ENCODE measurements around the gene CARD14.

CARD14 gene

DNA sequence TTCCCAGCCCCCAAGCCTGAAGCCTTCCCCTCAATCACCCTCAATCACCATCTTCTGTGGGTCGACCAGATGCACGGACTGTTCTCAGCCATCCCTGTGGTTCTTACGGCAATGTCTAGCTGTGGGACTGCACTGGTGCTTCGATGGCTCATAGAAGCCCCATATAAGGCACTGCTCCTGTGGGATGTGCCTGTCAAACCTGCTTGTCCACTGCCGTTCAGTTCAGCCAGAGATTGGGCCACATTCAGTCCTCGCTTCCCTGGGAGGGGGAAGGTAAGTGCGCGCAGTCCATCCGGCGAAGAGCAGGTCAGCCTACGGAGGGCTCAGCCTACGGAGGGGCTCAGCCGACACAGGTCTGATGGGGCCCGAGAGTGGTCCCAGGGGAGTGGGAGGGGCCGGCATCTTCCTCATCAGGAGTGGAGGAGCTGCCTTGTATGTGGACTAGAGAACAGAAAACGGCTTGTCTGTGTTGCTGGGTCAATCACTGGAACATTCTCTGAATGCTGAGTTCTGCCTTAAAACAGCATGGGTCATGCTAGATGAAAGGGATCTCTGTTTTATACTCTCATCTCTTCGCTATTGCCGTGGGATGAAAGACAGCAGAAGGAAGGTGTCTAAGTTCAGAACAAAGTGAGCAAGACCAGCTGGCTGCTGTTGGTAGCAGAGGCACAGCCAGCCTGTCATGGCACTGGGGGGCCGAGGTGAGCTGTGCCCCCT lies at the start of gene CARD14:
CARD14 (plus strand) TSS at position 247 of the 717 bp plus-strand sequence. CDS start 11,409 bp downstream, outside the sequence.
- no peak for DNase-seq (ENCODE audit: low read depth, low spot score)

- no peak for DNase-seq (ENCODE audit: low read depth, low spot score)
Measured at GRCh38 chr17:80122026-80122575, 47.7 kb upstream of the CARD14 start.

DNA sequence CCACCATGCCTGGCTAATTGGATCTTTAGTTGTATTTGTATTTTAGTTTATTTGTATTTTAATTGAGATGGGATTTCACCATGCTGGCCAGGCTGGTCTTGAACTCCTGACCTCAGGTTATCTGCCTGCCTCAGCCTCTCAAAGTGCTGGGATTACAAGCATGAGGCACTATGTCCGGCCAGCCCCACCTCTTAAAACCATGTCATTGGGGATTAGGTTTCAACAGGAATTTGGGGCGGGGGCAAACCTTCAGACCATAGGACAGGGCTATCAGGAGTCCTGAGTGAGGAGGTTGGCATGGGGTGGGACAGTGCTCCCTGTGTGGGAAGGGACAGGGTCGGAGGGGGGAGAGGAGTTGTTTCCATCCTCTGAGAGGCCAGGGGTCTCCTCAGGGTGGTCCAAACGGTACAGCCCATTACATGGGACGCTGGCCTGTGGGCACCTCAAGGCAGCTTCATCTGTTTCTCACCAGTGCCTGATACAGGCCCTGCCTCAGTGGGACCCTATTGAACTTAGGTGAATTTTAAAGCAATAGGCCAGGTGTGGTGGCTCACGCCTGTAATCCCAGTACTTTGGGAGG lies 46.8 kb upstream of the CARD14 start:
- DNase-seq (ENCODE audit: low read depth, low spot score) = no peak

- no peak for DNase-seq (ENCODE audit: low read depth, low spot score)
Measured at GRCh38 chr17:80123791-80124190, 46.0 kb upstream of the CARD14 start.

DNA sequence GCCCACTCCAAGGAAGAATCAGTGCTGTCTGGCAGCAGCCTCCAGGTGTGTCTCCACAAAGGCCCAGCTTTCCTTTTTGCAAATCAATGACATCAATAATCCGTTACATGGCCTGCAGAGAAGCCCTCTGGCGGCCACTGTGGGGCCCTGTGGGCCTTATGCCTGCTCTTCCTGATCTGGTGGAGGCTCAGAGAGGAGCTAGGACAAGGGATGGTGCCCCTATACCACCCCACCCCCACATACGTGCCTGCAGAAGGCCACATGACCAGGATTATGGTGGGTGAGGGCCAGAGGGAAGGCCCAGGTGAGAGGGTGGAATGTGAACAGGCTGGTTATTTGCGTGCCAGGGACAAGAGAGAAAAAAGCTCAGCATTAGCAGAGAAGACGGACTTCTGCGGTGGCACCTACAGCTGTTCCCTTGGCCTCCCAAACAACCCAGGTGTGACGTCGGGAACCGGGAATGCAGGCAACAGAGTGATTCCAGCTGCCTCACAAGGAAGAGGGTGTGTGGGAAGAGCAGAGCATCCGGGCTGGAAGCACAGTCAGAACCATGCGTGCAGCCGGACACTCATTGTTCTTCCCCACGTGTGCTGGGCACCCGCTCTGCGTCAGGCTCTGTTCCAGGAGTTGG lies 45.4 kb upstream of the CARD14 start:
- no peak for DNase-seq (ENCODE audit: low read depth, low spot score)

DNA sequence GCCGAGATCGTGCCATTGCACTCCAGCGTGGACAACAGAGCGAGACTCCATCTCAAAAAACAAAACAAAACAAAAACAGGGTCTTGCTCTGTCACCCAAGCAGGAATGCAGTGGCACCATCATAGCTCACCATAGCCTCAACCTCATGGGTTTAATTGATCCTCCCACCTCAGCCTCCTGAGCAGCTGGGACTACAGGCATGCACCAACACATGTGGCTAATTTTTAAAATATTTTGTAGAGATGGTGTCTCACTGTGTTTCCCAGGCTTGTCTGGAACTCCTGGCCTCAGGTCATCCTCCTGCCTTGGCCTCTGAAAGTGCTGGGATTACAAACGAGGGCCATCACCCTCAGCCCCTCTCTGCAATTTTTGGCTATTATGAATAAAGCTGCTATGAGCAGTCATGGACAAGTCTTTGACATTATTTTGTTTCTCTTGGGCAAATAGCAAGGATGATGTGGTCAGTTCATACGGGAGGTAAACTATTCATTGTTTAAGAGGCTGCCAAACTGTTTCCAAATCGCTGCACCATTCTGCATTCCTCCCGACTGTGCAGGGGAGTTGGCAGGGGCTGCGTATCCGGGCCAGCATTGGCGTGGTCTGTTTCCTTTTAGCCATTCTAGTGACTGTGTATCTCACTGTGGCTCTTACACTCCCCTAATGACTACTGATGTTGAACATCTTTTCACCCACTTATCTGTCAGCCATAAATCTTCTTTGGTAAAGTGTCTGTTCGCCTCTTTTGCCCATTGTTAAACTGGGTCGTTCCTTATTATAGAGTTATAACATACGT lies 44.0 kb upstream of the CARD14 start:
- no peak for DNase-seq (ENCODE audit: low read depth, low spot score)

DNA sequence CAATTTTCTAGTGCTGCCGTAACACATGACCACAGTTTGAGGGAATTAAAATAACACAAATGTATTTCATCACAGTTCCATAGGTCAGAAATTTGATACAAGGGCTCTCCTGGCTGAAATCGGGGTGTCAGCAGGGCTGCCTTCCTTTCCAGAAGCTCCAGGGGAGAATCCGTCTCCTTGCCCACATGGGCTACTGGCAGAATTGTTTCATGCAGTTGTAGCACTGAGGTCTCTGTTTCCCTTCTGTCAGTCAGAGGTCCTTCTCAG lies 43.4 kb upstream of the CARD14 start:
- DNase-seq (ENCODE audit: low read depth, low spot score) = no peak

DNA sequence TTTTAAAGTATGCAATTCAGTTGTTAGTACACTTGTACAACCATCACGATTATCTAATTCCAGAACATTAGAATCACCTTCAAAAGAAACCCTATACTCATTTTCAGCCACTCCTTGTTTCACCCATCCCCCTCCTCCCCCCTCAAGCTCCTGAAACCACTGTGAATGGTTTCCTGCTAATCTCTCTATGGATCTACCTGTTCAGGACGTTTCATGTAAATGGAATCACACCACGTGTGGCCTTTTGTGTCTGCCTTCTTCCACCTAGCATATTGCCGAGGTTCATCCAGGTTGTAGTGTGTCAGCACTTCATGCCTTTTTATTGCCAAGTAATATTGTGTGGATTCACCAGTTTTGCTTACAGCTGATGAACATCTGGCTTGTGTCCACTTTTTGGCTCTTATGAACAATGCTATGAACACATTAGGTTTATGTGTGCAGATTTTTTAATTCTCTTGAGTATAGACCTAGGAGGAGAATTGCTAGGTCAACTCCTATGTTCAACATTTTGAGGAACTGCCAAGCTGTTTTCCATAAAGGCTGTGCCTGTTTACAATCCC lies 40.7 kb upstream of the CARD14 start:
- no peak for DNase-seq (ENCODE audit: low read depth, low spot score)

GRCh38 chr17:80130992-80131391 lies 38.8 kb upstream of the CARD14 start:
- DNase-seq (ENCODE audit: low read depth, low spot score) = no peak

DNA sequence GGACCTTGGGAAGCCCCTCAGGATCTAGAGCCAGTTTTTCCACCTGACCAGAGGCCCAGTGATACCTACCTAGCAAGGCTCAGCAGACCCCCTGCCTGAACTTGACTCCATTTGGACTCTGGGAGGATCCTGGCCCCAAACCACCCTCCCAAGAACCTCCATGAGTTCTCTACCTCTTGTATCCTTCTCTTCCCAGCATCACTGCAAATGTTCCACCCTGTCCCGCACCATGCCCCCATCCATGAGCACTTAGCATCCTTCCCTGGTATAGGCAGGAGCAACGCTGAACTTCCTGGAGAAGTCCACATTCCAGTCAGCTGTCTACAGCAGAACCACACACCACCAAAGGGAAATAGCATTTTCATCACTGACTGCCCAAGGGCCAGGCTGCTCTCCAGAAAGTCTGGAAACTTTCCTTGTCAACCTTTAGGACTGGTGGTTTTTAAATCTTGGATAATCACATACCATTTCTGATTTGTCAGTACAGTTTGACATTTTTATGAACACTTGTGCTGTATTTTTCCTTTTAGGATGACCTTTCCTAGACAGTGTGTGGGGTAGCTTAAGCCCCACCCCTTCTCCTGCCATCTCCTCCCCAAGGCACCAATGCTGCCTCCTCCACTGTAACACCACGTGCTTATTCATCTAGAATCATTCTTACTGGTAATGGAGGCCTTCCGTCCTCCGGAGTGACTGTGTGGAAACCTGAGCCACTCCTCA lies 36.8 kb upstream of the CARD14 start:
- DNase-seq (ENCODE audit: low read depth, low spot score) = no peak

- DNase-seq (ENCODE audit: low read depth, low spot score) = no peak
Measured at GRCh38 chr17:80133626-80133970, 36.2 kb upstream of the CARD14 start.

DNA sequence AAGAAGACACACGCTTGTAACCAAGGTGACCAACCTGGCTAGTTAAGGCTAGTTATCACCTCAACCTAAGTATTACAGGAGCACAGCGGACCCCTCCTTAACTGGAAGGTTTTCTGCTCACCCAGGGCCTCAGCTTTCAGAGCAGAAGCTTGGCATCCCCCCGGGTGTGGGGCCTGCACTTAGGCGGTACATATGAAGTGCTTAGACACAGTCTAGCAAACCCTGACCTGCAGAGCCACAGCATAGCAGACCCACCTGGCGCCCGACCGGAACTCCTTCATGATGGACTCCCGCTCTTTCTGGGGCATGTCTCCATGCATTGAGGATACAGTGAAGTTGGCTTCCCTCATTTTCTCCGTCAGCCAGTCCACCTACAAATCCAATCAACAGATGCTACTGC lies 32.7 kb upstream of the CARD14 start:
- DNase-seq (ENCODE audit: low read depth, low spot score) = no peak

GRCh38 chr17:80138856-80139426 lies 30.9 kb upstream of the CARD14 start:
- DNase-seq (ENCODE audit: low read depth, low spot score) = no peak

DNA sequence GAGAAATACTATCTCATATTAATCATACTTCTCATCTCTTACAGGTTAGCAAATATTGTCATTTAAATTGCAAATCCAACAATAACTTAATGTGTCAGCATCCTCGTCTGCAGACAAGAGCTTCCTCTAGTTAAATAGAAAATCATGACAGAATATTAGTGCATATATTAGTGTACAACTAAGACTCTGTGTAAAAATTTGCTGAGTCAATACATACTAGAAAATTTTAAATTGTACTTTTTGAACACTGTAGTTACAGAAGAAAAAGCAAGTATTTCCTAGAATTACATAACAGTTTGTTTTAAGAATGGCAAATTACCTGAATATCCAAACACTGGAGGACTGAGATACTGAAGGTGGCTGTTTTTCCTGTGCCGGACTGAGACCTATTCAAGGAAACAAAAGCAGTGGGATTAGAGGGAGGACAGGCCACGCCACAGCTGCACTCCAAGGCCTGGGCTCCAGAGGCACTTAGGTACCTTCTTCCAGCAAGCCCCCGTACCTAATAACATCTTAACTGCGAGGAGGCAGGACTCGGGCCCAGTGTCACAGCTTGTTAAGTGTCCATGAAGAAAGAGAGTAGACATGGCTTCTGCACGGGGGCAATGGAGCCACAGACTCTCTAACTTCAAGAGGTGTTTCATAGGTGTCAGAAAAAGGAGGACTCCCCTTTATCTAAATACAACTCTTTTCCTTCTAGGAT lies 28.2 kb upstream of the CARD14 start:
- no peak for DNase-seq (ENCODE audit: low read depth, low spot score)

- DNase-seq (ENCODE audit: low read depth, low spot score) = no peak
Measured at GRCh38 chr17:80142929-80143328, 26.9 kb upstream of the CARD14 start.

GRCh38 chr17:80145076-80146075 lies 24.5 kb upstream of the CARD14 start:
- DNase-seq (ENCODE audit: low read depth, low spot score) = no peak

DNA sequence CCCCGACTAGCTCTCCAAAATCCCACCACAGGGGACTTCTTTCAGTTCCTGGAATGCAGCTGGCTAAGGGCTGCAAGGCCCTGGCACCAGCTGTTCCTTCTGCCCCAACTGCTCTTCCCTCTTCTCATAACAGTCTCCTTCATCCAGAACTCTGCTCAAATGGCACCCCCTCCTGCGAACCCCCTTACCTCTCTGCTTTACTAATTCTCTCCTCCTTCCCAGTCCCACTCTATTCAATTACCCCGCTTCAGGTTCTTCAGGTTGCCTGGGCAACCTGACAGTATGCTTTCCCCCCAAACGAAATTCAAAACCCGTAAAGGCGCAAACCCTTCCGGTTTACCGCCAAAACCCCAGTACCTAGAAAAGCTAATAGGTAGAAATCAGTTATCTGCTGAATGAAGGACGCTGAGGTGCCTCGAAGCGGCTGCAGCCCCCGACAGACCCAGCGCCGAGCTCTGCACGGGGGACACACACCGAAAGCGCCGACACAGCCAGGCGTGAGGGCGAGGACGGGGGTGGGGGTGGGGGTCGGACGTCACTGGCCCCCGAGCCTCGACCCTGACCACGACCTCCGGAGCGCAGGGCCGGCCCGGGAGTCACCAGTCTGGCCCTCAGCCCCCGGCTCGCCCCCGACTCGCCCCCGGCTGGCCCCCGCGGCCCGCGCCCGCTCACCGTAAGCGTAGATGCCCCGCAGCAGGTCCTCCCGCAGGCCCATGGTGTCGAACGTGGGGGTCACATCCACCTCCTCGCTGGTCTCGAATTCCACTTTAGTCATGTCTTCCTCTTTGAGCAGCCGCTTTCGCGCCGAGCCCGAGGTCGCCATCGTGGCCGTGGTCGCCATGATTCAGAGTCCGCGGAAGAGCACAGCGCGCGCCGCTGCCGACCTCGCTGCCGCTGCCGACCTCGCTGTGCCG lies 23.5 kb upstream of the CARD14 start:
- DNase-seq (ENCODE audit: low read depth, low spot score) = no peak

Measured in activated CD4-positive, CD25-positive, alpha-beta regulatory T cell treated with anti-CD3 and anti-CD28 coated beads, Interleukin-2, amount 50 U/mL, for 16 hours (primary cell).